ENCODE data around the gene RAP1GAP2.
"Not testable (repeated sequence)": the region's sequence is repeated elsewhere in the genome, so short reads cannot be mapped to it uniquely, and the experiment has no call there.

RAP1GAP2 gene

DNA sequence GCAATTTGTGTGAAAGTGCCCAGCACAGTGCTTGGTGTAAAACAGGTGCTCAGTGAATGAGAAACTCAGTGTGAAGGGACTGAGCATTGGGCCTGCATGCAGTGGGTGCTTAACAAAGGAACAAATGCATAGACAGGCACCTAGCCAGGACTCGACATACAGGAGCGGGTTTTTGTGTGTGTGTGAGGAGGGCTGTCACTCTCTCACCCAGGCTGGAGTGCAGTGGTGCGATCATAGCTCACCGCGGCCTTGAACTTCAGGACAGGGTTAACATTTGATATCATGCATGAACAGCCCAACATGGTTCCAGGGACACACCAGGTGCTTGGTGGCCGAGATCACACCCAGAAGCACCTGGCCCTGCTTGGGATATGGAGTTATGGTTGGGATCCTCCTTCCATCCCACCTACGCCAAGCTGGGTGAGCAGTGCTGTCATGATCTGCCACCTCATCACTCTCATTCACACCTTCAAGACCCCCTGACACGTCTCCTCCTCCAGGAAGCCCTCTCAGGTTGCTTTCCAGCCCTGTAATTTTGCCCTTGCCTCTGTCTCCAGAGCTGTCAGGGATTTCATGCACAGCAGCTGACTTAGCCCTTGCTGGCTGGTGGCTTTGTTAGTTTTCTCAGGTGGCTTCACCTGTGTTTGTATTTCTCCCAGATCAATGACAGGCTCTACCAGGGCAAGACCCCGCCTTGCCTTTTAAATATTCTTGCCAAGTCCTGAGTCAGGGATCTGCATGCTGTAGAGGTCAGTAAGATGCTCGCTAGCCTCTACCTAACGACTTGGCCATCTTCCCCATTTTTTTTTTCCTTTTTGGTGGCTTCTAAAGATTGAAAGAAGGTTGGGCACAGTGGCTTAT lies 200.8 kb downstream of the RAP1GAP2 start:
- DNase-seq (ENCODE audit: low read depth) = no peak

DNA sequence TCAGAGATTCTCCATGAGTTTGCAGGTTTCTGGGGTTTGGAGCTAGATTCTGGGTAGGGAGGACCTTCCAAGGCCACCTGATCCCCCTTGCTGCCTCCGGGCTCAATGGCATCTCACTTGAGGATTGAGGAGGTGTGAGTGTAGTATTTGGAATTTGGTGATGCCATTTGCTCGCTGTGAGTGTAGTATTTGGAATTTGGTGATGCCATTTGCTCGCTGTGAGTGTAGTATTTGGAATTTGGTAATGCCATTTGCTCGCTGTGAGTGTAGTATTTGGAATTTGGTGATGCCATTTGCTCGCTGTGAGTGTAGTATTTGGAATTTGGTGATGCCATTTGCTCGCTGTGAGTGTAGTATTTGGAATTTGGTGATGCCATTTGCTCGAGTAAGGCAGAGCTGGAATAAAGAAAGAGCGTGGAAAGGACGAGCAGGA lies 202.2 kb downstream of the RAP1GAP2 start:
- not testable (repeated sequence) for DNase-seq (ENCODE audit: low read depth)

DNA sequence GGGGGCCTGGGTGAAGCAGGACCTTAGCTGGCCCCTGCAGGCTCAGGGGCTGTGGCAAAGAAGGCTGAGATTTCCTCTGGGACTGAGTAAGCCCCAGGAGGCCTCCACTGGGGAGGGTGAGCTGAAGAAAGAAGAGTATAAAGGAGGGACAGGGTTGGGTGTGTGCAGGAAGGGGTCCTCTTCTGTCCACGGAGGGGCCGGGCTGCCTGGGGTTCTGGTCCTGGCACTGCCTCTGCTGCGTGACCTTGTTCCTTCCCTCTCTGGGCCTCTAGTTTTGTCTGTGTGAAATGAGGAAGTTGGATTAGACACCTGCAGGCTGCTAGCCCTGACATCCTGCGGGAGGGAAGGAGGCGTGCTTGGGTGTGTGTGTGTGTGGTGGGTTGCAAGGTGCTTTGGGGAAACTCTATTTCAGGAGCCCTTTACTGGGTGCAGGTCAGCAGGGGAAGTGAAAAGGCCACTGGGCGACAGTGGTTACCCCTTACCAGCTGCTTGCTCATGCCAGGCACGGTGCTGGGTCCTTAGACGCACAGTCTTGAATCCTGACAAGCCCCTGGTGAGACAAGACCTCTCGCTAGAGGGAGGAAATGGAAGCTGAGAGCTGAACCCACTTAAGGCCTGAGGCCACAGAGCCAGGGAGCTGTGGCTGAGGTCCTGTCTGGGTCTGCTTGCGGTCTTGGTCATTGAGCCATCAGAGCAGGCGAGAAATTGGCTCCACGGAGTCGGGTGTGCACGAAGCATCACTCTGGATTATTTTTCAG lies 206.5 kb downstream of the RAP1GAP2 start:
- DNase-seq (ENCODE audit: low read depth) = no peak

DNA sequence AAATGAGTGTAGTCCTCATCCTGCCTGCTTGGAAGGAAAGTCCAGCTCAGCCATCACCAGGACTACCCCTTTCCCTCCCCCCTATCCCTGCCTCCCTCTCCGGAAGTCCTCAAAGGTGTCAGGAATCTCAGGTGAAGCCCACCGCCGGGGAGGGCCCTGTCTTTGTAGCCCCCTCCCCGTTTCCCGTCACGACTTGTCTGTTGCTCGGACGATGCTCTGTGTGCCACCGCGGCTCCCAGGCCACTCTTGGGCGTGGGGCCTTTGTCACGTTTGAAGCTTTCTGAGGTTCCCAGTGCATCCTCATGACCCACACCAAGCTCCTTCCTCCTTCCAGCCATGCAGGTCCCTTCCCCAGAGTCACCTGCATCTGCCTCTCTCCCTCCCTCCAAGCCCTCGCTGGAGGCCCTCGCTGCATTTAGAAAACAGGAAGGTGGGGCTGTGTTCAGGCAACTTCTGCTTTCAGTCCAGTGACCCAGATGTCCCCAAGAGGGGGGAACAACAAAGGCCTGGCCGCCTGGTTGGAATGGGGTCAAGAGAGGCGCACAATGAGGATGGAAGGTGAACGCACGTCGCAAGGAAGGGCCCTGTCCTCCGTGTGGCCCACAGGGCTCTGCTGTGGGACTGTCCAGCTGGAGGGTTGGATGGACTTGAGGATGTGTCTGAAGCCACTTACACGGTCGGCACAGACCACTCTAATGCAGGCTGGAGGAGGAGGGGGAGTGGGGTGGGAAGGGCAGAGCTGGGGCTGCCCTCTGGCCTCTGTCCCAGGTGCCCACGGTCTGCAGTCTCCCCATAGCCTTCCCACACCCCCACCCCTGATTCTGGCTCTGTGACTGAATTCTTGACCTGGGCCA lies 207.3 kb downstream of the RAP1GAP2 start:
- DNase-seq (ENCODE audit: low read depth) = no peak

DNA sequence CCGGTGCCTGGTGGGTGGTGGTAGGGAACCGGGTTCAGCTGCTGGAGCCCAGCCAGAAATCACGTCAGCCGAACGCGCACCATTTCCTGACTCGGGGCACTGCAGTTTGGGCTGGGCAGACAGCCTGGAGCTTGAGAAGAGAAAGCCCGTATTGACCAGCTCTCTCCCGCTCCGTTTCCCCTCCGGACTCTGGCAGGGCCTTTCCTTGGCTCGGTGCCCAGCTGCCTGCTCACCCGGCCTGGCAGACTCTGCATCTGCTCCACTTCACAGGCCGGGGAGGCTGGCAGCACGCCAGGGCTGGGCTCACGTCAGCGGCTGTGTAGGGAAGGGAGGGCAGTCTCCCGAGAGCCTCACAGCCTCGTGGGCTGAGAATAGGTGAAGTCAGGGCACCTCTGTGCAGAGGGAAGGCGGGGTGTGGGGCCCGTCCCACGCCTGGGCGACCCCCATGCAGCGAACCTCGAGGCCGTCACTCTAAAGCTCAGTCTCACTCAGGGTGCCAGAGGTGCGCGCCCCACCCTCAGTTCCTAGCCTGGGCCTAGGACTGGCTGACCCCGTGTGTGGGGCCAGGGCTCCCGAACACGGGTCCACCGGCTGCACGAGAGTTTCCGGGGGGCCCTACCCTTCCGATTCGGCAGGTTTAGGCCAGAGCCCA lies 208.0 kb downstream of the RAP1GAP2 start:
- DNase-seq (ENCODE audit: low read depth) = peak; percentile 49

DNA sequence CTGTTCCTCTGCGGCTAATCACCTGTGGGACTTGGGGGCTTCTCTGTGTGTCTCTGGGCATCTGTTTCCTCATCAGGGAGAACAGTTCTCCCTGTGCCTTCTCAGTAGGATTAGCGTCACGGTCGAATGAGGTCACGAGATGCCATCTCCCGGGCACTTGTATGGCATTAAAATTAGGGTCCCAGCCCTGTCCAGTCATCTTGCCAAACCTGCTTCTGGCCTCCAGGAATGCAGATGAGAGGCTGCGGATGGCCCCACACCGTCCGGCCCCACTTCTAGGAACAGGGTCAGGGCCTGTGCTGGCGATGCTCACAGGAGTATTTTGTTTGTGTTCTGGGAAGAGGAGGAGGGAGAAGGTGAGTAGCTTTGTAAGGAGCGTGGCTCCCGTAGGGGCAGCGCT lies 208.7 kb downstream of the RAP1GAP2 start:
- DNase-seq (ENCODE audit: low read depth) = no peak

DNA sequence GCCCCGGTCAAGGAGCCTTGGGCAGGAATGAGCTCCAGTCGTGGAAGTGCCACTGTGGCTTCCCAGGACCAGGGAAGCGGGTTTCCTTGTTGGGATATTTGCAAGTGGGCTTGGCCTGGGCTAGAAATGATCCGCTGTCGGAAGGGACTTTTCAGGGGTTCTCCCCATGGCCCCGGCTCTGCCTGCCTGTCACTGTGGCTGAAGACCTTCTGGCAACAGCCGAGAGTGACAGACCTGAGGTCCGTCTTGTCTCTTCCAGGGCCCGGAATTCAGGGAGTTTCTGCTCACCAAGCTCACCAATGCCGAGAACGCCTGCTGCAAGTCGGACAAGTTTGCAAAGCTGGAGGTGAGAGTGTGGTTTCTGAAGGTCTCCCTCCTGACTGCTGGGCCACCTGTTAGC lies 209.5 kb downstream of the RAP1GAP2 start:
- no peak for DNase-seq (ENCODE audit: low read depth)

DNA sequence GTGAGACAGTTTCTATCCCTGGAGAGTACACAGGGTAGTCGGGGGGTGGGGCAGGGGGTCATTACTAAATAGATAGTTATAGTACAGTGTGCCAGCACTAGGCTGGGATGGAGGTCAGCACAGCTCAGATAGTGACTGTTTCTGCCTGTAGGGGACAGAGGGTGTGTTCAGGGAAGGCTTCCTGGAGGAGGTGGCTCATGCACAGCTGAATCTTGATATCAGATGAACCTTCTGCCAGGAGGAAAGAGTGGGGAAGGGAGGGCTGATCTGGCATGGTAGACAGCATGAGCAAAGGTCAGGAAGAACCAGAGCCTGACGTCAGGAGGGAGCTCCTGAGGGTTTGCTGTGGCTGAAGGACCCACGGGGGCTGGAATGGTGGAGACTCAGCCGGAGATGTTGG lies 210.6 kb downstream of the RAP1GAP2 start:
- DNase-seq (ENCODE audit: low read depth) = no peak

DNA sequence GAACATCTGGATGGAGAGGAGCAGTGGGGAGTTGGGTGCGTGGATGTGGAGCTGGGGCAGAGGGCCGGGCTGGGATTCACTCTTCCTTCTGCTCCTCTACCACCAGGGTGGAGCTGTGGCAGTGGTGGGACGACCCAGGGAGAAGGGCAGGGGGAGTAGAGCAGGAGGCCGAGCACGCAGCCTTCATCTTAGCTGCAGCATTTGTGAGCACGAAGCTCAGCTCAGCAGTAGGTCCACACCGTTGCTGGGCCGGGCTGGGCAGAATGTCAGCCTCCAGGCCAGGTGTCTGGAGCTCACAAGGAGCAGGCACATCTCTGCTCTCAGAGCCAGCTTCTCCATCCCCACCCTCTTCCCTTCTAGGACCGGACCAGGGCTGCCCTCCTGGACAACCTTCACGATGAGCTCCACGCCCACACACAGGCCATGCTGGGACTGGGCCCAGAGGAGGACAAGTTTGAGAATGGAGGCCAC lies 211.4 kb downstream of the RAP1GAP2 start:
- no peak for DNase-seq (ENCODE audit: low read depth)

DNA sequence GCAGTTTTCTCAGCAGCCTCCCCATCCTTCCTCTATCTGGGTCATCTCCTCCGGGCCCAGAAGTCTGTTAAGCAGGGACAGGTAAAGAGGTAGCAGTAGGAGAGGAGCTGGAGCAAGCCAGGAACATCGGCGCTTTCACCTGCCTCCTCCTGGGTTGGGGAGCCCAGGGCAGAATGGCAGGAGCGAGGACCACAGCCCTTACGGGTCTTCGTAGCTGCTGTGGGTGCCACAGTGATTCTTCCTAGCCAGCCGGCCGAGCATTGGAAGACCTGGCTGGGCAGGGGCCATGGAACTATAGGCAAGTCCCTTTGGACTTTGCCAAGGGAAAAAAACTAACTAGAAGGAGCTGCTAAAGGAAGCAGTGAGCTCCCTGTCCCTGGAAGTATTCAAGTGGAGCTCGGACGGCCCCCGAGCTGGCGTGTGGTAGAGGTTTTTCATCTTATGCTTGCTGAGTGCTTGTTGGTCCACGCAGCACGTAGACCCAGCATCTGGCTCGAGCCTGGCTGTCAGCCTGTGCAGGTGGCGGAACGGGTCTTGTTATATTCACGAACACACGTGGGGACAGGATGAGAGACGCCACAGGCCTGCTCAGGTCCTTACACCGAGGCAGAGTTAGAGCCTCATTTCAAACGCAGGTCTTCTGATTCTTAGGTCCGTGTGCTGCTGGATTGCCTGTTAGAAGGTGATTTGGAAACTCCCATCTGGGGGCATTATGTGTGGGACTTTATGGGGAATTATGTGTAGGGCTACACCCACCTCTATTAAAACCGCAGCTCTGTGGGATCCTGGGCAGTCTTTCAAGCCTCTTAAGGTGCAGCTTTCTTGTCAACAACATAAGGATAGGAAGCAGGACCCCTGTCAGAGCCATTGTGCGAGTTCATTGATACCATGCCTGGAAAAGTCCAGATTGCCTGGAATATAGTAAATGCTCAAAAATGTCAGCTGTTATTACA lies 212.4 kb downstream of the RAP1GAP2 start:
- DNase-seq (ENCODE audit: low read depth) = no peak

DNA sequence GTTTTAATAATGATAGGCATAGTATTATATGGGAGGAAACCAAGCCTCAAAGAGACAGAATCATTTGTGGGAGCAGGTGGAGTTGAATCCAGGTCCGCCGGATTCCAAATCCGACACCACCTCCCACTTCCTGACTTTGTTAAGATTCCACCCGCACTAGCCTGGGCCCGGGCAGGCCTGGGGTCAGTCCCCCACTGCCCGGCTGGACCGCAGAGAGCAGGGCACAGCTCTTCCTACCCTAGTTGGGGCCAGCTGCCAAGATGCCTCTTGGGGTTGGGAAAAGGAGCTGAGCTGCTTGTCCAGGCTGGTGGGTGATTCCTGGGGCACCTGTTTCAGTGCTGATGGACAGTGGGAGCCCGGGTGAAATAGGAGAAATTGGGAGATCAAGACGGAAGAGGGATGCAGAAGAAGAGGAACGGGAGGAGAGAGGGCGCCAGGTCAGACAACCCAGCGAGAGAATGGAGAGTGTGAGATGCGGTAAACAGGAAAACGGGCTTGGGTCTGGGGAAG lies 213.2 kb downstream of the RAP1GAP2 start:
- no peak for DNase-seq (ENCODE audit: low read depth)

DNA sequence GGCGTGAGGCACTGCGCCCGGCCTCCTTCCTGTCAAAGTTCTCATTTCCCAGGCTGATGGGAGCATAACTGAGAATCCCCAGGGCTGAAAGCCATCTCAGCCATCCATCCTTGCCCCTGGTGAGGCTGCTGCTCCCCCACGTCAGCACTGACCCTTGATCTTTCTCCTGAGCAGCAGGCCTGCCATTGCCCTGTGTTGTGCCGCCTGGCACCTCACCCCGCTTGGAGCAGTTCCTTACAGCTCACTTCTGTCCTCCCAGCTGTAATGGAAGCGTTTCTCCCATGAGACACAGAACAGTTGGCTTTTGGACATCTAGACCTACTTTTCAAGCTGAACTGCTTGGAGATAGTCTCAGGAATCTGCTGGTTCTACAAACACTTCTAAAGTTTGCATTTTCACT lies 215.7 kb downstream of the RAP1GAP2 start:
- DNase-seq (ENCODE audit: low read depth) = no peak

DNA sequence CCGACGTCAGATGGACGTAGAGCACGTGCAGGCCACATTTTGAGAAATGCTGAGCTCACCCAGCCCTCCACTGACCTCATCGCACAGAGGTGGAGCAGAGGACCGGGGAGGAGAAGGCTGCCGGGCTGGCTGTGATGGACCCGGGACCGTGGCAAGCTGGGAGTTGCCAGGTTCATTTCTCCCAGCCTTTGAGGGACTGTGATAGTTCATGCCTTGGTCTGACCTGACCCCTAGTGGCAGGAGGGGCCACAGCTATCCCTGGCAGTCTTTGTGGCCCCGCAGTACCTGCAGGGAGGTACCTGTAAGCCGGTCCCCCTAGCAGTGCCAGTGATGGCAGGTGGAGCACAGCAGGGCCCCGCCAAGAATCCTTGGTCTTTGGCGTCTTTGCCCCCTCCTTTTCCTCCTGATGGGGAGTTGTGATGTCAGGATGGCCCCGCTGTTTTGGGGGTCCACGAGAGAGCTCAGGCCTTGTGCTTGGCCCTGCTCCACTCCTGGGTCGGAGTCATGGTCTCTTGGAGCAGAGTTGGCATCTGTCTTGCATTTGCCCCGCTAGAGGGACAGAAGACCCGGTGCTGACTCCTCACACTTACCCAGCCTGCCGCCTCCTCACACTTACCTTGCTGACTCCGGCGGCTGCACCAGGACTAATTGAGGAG lies 216.8 kb downstream of the RAP1GAP2 start:
- DNase-seq (ENCODE audit: low read depth) = peak; percentile 20

DNA sequence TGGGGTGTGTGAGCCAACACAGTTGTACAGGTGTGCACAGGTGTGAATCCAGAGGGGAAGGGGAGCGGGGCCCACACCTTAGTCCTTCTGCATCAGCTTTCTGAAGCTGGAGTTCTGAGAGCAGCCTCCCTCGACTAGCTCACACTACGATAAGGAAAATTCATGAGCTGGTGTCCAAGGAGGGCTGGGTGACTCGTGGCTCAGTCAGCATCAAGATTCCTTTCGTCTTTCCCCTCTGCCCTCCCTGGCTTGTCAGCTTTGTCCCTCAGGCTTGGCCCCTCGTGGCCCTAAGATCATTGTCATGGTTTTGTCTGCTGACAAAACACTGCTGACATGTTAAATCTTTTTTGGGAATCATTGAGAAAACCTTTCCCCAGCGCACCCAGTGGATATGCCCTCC lies 219.7 kb downstream of the RAP1GAP2 start:
- no peak for DNase-seq (ENCODE audit: low read depth)

DNA sequence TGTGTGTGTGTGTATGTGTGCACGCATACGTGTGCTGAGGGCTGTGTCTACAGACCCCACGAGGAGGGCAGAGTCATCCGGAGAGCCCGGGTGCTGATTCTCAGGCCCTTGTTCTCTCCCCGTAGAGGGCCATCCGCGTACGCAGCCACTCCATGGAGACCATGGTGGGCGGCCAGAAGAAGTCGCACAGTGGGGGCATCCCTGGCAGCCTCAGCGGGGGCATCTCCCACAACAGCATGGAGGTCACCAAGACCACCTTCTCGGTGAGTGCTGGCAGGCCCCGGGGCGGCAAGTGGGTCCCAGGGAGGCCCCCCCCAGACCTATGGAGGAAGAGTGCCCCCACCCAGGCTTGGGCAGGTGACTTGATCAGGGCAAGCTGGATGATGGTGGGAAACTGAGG lies 221.7 kb downstream of the RAP1GAP2 start:
- DNase-seq (ENCODE audit: low read depth) = no peak

DNA sequence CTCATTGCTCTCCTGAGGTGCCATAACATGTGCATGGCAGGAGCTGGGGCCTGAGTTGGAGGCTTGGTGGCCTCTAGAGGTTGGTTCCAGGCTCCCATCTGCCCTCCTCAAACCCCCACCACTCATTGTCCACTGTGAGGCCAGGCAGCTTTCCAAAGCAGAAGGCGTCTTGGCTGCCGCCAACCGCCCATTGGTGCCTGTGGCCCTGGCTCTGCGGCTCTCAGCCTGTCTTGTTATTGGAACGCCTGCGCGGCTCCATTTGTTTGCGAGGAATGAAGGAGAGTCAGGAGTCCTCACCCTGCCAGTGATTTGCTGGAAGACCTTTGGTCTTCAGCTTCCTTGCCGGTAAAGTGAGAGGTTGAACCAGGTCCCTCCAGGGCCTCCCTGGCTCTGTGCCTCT lies 223.5 kb downstream of the RAP1GAP2 start:
- no peak for DNase-seq (ENCODE audit: low read depth)

DNA sequence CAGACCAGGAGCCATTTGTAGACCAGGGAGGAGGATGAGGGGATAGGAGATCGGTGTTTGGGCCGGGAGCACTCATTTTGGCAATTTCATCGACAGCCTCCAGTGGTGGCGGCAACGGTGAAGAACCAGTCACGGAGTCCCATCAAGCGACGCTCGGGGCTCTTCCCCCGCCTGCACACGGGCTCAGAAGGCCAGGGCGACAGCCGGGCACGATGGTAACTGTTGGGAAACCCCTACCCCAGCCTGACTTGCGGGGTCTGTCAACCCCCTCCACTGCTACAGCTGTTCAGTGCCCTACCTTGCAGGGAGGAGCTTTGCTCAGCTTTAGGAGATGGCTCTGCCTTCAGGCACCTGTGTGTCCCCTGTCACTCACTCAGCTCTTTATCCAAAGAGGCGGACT lies 224.1 kb downstream of the RAP1GAP2 start:
- no peak for DNase-seq (ENCODE audit: low read depth)

DNA sequence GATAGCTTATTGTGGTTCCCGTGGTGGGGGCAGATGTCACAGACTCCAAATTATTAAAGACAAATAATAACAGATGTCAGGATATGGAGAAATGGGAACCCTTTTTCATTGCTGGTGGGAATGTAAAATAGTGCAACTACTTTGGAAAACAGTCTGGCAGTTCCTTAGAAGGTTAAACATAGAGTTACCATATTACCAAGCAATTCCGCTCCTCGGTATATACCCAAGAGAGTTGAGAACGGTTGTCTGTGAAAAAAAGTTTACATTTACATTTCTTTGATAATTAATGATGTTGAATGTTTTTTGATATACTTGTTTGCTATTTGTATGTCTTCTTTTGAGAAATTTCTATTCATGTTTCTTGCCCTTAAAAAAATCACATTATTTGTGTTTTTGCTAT lies 226.0 kb downstream of the RAP1GAP2 start:
- DNase-seq (ENCODE audit: low read depth) = no peak

DNA sequence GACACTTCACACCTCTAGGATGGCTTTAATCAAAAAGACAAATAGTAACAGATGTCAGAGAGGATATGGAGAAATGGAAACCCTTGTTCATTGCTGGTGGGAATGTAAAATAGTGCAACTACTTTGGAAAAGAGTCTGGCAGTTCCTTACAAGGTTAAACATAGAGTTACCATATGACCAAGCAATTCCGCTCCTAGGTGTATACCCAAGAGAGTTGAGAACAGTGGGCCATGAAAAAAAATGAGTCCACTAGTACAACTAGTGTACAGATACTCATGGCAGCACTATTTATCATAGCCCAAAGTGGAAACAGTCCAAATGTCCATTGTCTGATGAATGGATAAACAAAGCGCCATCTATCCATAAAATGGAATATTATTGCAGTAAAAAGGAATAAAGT lies 228.1 kb downstream of the RAP1GAP2 start:
- DNase-seq (ENCODE audit: low read depth) = no peak

Data from T follicular helper cell (primary cell).